Stimulated activated CD4-positive, alpha-beta T cell treated with anti-CD3 and anti-CD28 coated beads, Interleukin-15, amount 100 ng/mL, for 1 hour (primary cell): ENCODE measurements around the gene ARHGAP33.
A peak's percentile ranks its signal among the peaks of the same experiment; 100 is the strongest.
"Not testable (repeated sequence)": the region's sequence is repeated elsewhere in the genome, so short reads cannot be mapped to it uniquely, and the experiment has no call there.

Source experiments
- DNase-seq, 2 donors: peaks; one replicate each; pipeline ENCODE4 v3.0.0-alpha.2; 2020; ENCODE audit warnings: low read depth in 1 of 2, low spot score in 1 of 2

Gene ARHGAP33

GRCh38 chr19:35754370-35755130 lies 20.8 kb upstream of the ARHGAP33 start:
- no peak for DNase-seq

GRCh38 chr19:35755131-35755549 lies 20.2 kb upstream of the ARHGAP33 start:
- no peak for DNase-seq

- peak; percentile 31 to 48 for DNase-seq
Measured at GRCh38 chr19:35755550-35756376, 19.6 kb upstream of the ARHGAP33 start.

GRCh38 chr19:35756377-35757230 lies 18.8 kb upstream of the ARHGAP33 start, which contains the start of gene HSPB6:
HSPB6 (minus strand) TSS chr19:35757029; CDS start chr19:35757008, 21 bp downstream.
- DNase-seq: no peak

GRCh38 chr19:35757231-35757748 lies 18.1 kb upstream of the ARHGAP33 start:
- DNase-seq: no peak

- DNase-seq: peak; percentile 96 to 97
Measured at GRCh38 chr19:35757749-35758608, 17.4 kb upstream of the ARHGAP33 start, which contains the start of gene PROSER3. PROSER3 (plus strand) TSS chr19:35758176; CDS start chr19:35758216, 40 bp downstream.

- no peak for DNase-seq
Measured at GRCh38 chr19:35759697-35760096, 15.7 kb upstream of the ARHGAP33 start.

- no peak for DNase-seq
Measured at GRCh38 chr19:35760711-35761349, 14.5 kb upstream of the ARHGAP33 start.

GRCh38 chr19:35764432-35765315 lies 10.7 kb upstream of the ARHGAP33 start:
- DNase-seq: no peak

GRCh38 chr19:35766571-35767104 lies 8.7 kb upstream of the ARHGAP33 start:
- no peak for DNase-seq

- no peak for DNase-seq
Measured at GRCh38 chr19:35767288-35768081, 7.9 kb upstream of the ARHGAP33 start.

GRCh38 chr19:35768082-35768421 lies 7.3 kb upstream of the ARHGAP33 start:
- no peak for DNase-seq

- not testable (repeated sequence) for DNase-seq
Measured at GRCh38 chr19:35772362-35772761, 3.0 kb upstream of the ARHGAP33 start.

- no peak for DNase-seq
Measured at GRCh38 chr19:35773020-35773806, 2.2 kb upstream of the ARHGAP33 start.

- DNase-seq: no peak
Measured at GRCh38 chr19:35774274-35775045, 904 bp upstream of the ARHGAP33 start.

- DNase-seq: no peak
Measured at GRCh38 chr19:35775046-35775297, 392 bp upstream of the ARHGAP33 start.
